ENCODE measurements around the gene PRDM9. TPM values are rescaled to one million over a fixed set of nuclear protein-coding genes. Genes with fewer than 3 reads are reported as not detected.
"Not testable (repeated sequence)": the region's sequence is repeated elsewhere in the genome, so short reads cannot be mapped to it uniquely, and the experiment has no call there.

PRDM9 gene
- total and polyA plus RNA-seq, 2 donors (not counting 1 experiment from before 2014, with no cell fraction given) = not detected

GRCh38 chr5:23482642-23483041, 24.8 kb upstream of the PRDM9 start:
- no peaks in the 10 kb centered on the region for H3K79me2 ChIP-seq (ENCODE audit: control insufficient read depth, insufficient read depth, low read length)
- no peak overlapping the region for H2AFZ ChIP-seq (ENCODE audit: low read length)
- no peak overlapping the region for H3K4me3 ChIP-seq (replicated peaks in 1 of 4; ENCODE audit: control extremely low read depth in 1 of 4, insufficient read depth in 1 of 4, low read depth in 3 of 4, low read length in 4 of 4)
- H3K9me3 ChIP-seq (ENCODE audit: control insufficient read depth, insufficient read depth, low read depth, low read length) = no peaks in the 10 kb centered on the region
- DNase-seq (ENCODE audit: low read depth in 2 of 2) = no peak
- no peak overlapping the region for H3K9ac ChIP-seq (ENCODE audit: insufficient read depth, low read length)
- H4K20me1 ChIP-seq (ENCODE audit: control insufficient read depth, extremely low read depth, insufficient read depth, low read length) = no peaks in the 10 kb centered on the region
- no peaks in the 10 kb centered on the region for H3K36me3 ChIP-seq (ENCODE audit: control insufficient read depth, insufficient read depth, low read length)
- no peaks in the 10 kb centered on the region for H3K27me3 ChIP-seq (ENCODE audit: control insufficient read depth, insufficient read depth, low read length)
- no peaks in the 10 kb centered on the region for H3K4me1 ChIP-seq (ENCODE audit: control insufficient read depth, extremely low read depth, insufficient read depth, low read length)
- no peak overlapping the region for H3K27ac ChIP-seq (ENCODE audit: insufficient read depth, low read length)
- TF ChIP-seq EZH2 (IDR thresholded peaks at IDR 0.05; ENCODE audit: low read length, missing control alignments) = no peak
- TF ChIP-seq CTCF (conservative IDR thresholded peaks at IDR 0.05 in 1 of 2, IDR thresholded peaks at IDR 0.05 in 1 of 2; ENCODE audit: low read depth in 1 of 2, low read length in 2 of 2) = no peak
- no peak overlapping the region for H3K4me2 ChIP-seq (ENCODE audit: extremely low read depth, insufficient read depth, low read length)

GRCh38 chr5:23483090-23483489, 24.3 kb upstream of the PRDM9 start:
- H3K27ac ChIP-seq (ENCODE audit: insufficient read depth, low read length) = no peak overlapping the region
- no peak overlapping the region for H3K4me3 ChIP-seq (replicated peaks in 1 of 4; ENCODE audit: control extremely low read depth in 1 of 4, insufficient read depth in 1 of 4, low read depth in 3 of 4, low read length in 4 of 4)
- no peak for DNase-seq (ENCODE audit: low read depth in 2 of 2)
- TF ChIP-seq CTCF (conservative IDR thresholded peaks at IDR 0.05 in 1 of 2, IDR thresholded peaks at IDR 0.05 in 1 of 2; ENCODE audit: low read depth in 1 of 2, low read length in 2 of 2) (no peak), EZH2 (IDR thresholded peaks at IDR 0.05; ENCODE audit: low read length, missing control alignments) (no peak)
- H3K4me1 ChIP-seq (ENCODE audit: control insufficient read depth, extremely low read depth, insufficient read depth, low read length) = no peaks in the 10 kb centered on the region
- H4K20me1 ChIP-seq (ENCODE audit: control insufficient read depth, extremely low read depth, insufficient read depth, low read length) = no peaks in the 10 kb centered on the region
- H3K36me3 ChIP-seq (ENCODE audit: control insufficient read depth, insufficient read depth, low read length) = no peaks in the 10 kb centered on the region
- no peaks in the 10 kb centered on the region for H3K79me2 ChIP-seq (ENCODE audit: control insufficient read depth, insufficient read depth, low read length)
- no peak overlapping the region for H2AFZ ChIP-seq (ENCODE audit: low read length)
- H3K4me2 ChIP-seq (ENCODE audit: extremely low read depth, insufficient read depth, low read length) = no peak overlapping the region
- no peak overlapping the region for H3K9ac ChIP-seq (ENCODE audit: insufficient read depth, low read length)
- no peaks in the 10 kb centered on the region for H3K9me3 ChIP-seq (ENCODE audit: control insufficient read depth, insufficient read depth, low read depth, low read length)
- H3K27me3 ChIP-seq (ENCODE audit: control insufficient read depth, insufficient read depth, low read length) = no peaks in the 10 kb centered on the region

GRCh38 chr5:23484096-23484495, 23.3 kb upstream of the PRDM9 start:
- no peak for TF ChIP-seq CTCF (conservative IDR thresholded peaks at IDR 0.05 in 1 of 2, IDR thresholded peaks at IDR 0.05 in 1 of 2; ENCODE audit: low read depth in 1 of 2, low read length in 2 of 2)
- no peak for TF ChIP-seq EZH2 (IDR thresholded peaks at IDR 0.05; ENCODE audit: low read length, missing control alignments)
- no peaks in the 10 kb centered on the region for H4K20me1 ChIP-seq (ENCODE audit: control insufficient read depth, extremely low read depth, insufficient read depth, low read length)
- H3K4me3 ChIP-seq (replicated peaks in 1 of 4; ENCODE audit: control extremely low read depth in 1 of 4, insufficient read depth in 1 of 4, low read depth in 3 of 4, low read length in 4 of 4) = no peak overlapping the region
- H3K9ac ChIP-seq (ENCODE audit: insufficient read depth, low read length) = no peak overlapping the region
- no peak overlapping the region for H3K4me2 ChIP-seq (ENCODE audit: extremely low read depth, insufficient read depth, low read length)
- no peaks in the 10 kb centered on the region for H3K27me3 ChIP-seq (ENCODE audit: control insufficient read depth, insufficient read depth, low read length)
- no peak for DNase-seq (ENCODE audit: low read depth in 2 of 2)
- no peaks in the 10 kb centered on the region for H3K9me3 ChIP-seq (ENCODE audit: control insufficient read depth, insufficient read depth, low read depth, low read length)
- no peak overlapping the region for H2AFZ ChIP-seq (ENCODE audit: low read length)
- no peaks in the 10 kb centered on the region for H3K4me1 ChIP-seq (ENCODE audit: control insufficient read depth, extremely low read depth, insufficient read depth, low read length)
- H3K27ac ChIP-seq (ENCODE audit: insufficient read depth, low read length) = no peak overlapping the region
- H3K79me2 ChIP-seq (ENCODE audit: control insufficient read depth, insufficient read depth, low read length) = no peaks in the 10 kb centered on the region
- H3K36me3 ChIP-seq (ENCODE audit: control insufficient read depth, insufficient read depth, low read length) = no peaks in the 10 kb centered on the region

- not testable (repeated sequence) for H4K20me1 ChIP-seq (ENCODE audit: control insufficient read depth, extremely low read depth, insufficient read depth, low read length); H3K79me2 ChIP-seq (ENCODE audit: control insufficient read depth, insufficient read depth, low read length); H3K27me3 ChIP-seq (ENCODE audit: control insufficient read depth, insufficient read depth, low read length); H3K9ac ChIP-seq (ENCODE audit: insufficient read depth, low read length); H2AFZ ChIP-seq (ENCODE audit: low read length); H3K9me3 ChIP-seq (ENCODE audit: control insufficient read depth, insufficient read depth, low read depth, low read length); H3K36me3 ChIP-seq (ENCODE audit: control insufficient read depth, insufficient read depth, low read length); H3K4me3 ChIP-seq (replicated peaks in 1 of 4; ENCODE audit: control extremely low read depth in 1 of 4, insufficient read depth in 1 of 4, low read depth in 3 of 4, low read length in 4 of 4); H3K4me1 ChIP-seq (ENCODE audit: control insufficient read depth, extremely low read depth, insufficient read depth, low read length); H3K27ac ChIP-seq (ENCODE audit: insufficient read depth, low read length); H3K4me2 ChIP-seq (ENCODE audit: extremely low read depth, insufficient read depth, low read length)
- peak in 1 of 2 donors; percentile 1 for DNase-seq (ENCODE audit: low read depth in 2 of 2)
Measured at GRCh38 chr5:23486227-23486626, 21.2 kb upstream of the PRDM9 start.
